Dendritic cell treated with granulocyte-macrophage colony-stimulating factor and Interleukin-4, amounts not matched to agents 40 ng/mL and 50 ng/mL, for 4 days (primary cell): ENCODE measurements around the gene PTPRN2.

Experiments
- H3K27ac Mint-ChIP-seq: one replicate; pipeline ENCODE4 v1.8.0; 2022; ENCODE audit warnings: mild to moderate bottlenecking, mixed read lengths
- H3K27me3 Mint-ChIP-seq: one replicate; pipeline ENCODE4 v1.8.0; 2022; ENCODE audit warnings: mild to moderate bottlenecking, mixed read lengths
- H3K36me3 Mint-ChIP-seq: one replicate; pipeline ENCODE4 v1.8.0; 2022; ENCODE audit warnings: low read depth, mixed read lengths
- H3K4me1 Mint-ChIP-seq: one replicate; pipeline ENCODE4 v1.8.0; 2022; ENCODE audit warnings: low read depth, mixed read lengths
- H3K4me3 Mint-ChIP-seq: one replicate; pipeline ENCODE4 v1.8.0; 2022; ENCODE audit warnings: mild to moderate bottlenecking, moderate library complexity, mixed read lengths
- H3K9me3 Mint-ChIP-seq: one replicate; pipeline ENCODE4 v1.8.0; 2022; ENCODE audit warnings: mixed read lengths
- intact Hi-C: fragments of 100-400 bp; cut with micrococcal nuclease; formaldehyde crosslinking; loops from one replicate; pipeline ENCODE4 v1.15.0; 2022

Gene PTPRN2

GRCh38 chr7:158268816-158269535 lies 318.6 kb downstream of the PTPRN2 start:
- Mint-ChIP-seq H3K27me3 (no peaks in the 10 kb centered on the region), H3K9me3 (no peaks in the 10 kb centered on the region), H3K4me1 (no peaks in the 10 kb centered on the region), H3K36me3 (no peaks in the 10 kb centered on the region), H3K4me3 (no peak overlapping the region), H3K27ac (no peak overlapping the region)
- intact Hi-C loops = no loop called here

GRCh38 chr7:158267742-158268435 lies 319.7 kb downstream of the PTPRN2 start:
- H3K27ac Mint-ChIP-seq = no peak overlapping the region
- H3K4me3 Mint-ChIP-seq = no peak overlapping the region
- no peaks in the 10 kb centered on the region for H3K36me3 Mint-ChIP-seq
- no peaks in the 10 kb centered on the region for H3K9me3 Mint-ChIP-seq
- intact Hi-C loops = no loop called here
- no peaks in the 10 kb centered on the region for H3K4me1 Mint-ChIP-seq
- no peaks in the 10 kb centered on the region for H3K27me3 Mint-ChIP-seq

GRCh38 chr7:158266817-158267741 lies 320.5 kb downstream of the PTPRN2 start:
- no peaks in the 10 kb centered on the region for H3K9me3 Mint-ChIP-seq
- no peak overlapping the region for H3K27ac Mint-ChIP-seq
- no peaks in the 10 kb centered on the region for H3K27me3 Mint-ChIP-seq
- no peak overlapping the region for H3K4me3 Mint-ChIP-seq
- no peaks in the 10 kb centered on the region for H3K36me3 Mint-ChIP-seq
- intact Hi-C loops = no loop called here
- H3K4me1 Mint-ChIP-seq = no peaks in the 10 kb centered on the region

- intact Hi-C loops = no loop called here
- no peak overlapping the region for H3K4me3 Mint-ChIP-seq
- H3K36me3 Mint-ChIP-seq = no peaks in the 10 kb centered on the region
- H3K9me3 Mint-ChIP-seq = no peaks in the 10 kb centered on the region
- H3K27ac Mint-ChIP-seq = no peak overlapping the region
- H3K4me1 Mint-ChIP-seq = no peaks in the 10 kb centered on the region
- no peaks in the 10 kb centered on the region for H3K27me3 Mint-ChIP-seq
These were observed 321.2 kb downstream of the PTPRN2 start for GRCh38 chr7:158266426-158266816.

- intact Hi-C loops = no loop called here
- no peak overlapping the region for H3K27ac Mint-ChIP-seq
- H3K4me3 Mint-ChIP-seq = no peak overlapping the region
- H3K4me1 Mint-ChIP-seq = no peaks in the 10 kb centered on the region
- H3K36me3 Mint-ChIP-seq = no peaks in the 10 kb centered on the region
- H3K27me3 Mint-ChIP-seq = no peaks in the 10 kb centered on the region
- no peaks in the 10 kb centered on the region for H3K9me3 Mint-ChIP-seq
These were observed 321.9 kb downstream of the PTPRN2 start for GRCh38 chr7:158265743-158266080.

- intact Hi-C loops = no loop called here
- Mint-ChIP-seq H3K27me3 (no peaks in the 10 kb centered on the region), H3K27ac (no peak overlapping the region), H3K36me3 (no peaks in the 10 kb centered on the region), H3K4me3 (no peak overlapping the region), H3K4me1 (no peaks in the 10 kb centered on the region), H3K9me3 (no peaks in the 10 kb centered on the region)
These were observed 322.5 kb downstream of the PTPRN2 start for GRCh38 chr7:158264881-158265742.

DNA sequence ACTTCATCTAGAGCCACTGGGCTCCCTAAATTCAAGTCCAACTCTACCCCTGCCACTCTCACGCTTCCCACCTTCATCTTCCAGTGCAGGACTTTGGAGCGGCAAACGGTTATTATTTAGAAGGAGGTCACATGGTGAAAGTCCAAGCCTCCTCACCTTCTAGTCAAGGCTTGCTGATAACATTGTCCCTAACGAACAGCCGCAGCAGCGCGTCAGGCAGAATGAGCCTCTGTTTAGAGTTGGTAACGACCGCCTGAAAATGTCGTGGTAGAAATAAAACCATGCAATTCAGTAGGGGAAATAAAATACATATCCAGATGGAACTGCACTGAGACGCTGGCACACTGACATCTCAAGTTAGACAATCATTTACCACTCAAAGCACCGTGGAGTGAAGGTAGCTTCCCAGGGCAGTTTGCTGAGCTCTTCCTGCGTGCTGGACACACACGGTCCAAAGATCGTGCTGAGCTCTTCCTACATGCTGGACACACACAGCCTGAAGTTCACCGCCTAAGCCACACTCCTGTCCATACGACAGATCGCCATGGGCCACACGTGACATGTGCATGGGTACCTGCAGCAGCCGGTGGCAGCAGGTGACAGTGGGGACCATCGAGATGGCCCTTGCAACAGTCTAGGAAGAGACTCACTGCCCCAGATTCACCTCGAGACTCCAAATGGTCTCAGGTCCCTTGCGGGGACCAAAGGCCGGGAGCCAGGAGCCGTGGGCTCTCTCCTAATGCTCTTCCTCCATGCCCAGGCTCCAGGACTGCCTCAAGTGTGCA lies 323.5 kb downstream of the PTPRN2 start:
- Mint-ChIP-seq H3K4me3 (no peak overlapping the region), H3K9me3 (peaks cover under 1% of the 10 kb centered on the region), H3K36me3 (no peaks in the 10 kb centered on the region), H3K27me3 (no peaks in the 10 kb centered on the region), H3K4me1 (no peaks in the 10 kb centered on the region), H3K27ac (no peak overlapping the region)
- intact Hi-C loops = no loop called here

GRCh38 chr7:158263110-158263963 lies 324.3 kb downstream of the PTPRN2 start:
- no peaks in the 10 kb centered on the region for H3K36me3 Mint-ChIP-seq
- H3K4me3 Mint-ChIP-seq = no peak overlapping the region
- no peaks in the 10 kb centered on the region for H3K27me3 Mint-ChIP-seq
- no peak overlapping the region for H3K27ac Mint-ChIP-seq
- H3K4me1 Mint-ChIP-seq = no peaks in the 10 kb centered on the region
- H3K9me3 Mint-ChIP-seq = peaks cover 9% of the 10 kb centered on the region
- intact Hi-C loops = no loop called here

GRCh38 chr7:158262284-158263109 lies 325.1 kb downstream of the PTPRN2 start:
- H3K4me3 Mint-ChIP-seq = no peak overlapping the region
- no peaks in the 10 kb centered on the region for H3K4me1 Mint-ChIP-seq
- H3K9me3 Mint-ChIP-seq = peaks cover 16% of the 10 kb centered on the region
- H3K27me3 Mint-ChIP-seq = no peaks in the 10 kb centered on the region
- no peak overlapping the region for H3K27ac Mint-ChIP-seq
- intact Hi-C loops = no loop called here
- H3K36me3 Mint-ChIP-seq = no peaks in the 10 kb centered on the region

- H3K4me1 Mint-ChIP-seq = no peaks in the 10 kb centered on the region
- peaks cover 16% of the 10 kb centered on the region for H3K9me3 Mint-ChIP-seq
- no peak overlapping the region for H3K27ac Mint-ChIP-seq
These were observed 326.0 kb downstream of the PTPRN2 start for GRCh38 chr7:158261362-158262235.

More at GRCh38 chr7:158261362-158262235, 326.0 kb downstream of the PTPRN2 start:
- no peak overlapping the region for H3K4me3 Mint-ChIP-seq
- intact Hi-C loops = no loop called here
- no peaks in the 10 kb centered on the region for H3K27me3 Mint-ChIP-seq
- no peaks in the 10 kb centered on the region for H3K36me3 Mint-ChIP-seq
